Amygdala (tissue), 56 donors: ENCODE measurements around the gene GLUD1.
"Not testable (repeated sequence)": the region's sequence is repeated elsewhere in the genome, so short reads cannot be mapped to it uniquely, and the experiment has no call there.

Experiments used
- DNase-seq, 56 donors: peaks; one replicate each; lab custom pipeline; 2025; lab: John Stamatoyannopoulos, UW

Gene GLUD1

DNA sequence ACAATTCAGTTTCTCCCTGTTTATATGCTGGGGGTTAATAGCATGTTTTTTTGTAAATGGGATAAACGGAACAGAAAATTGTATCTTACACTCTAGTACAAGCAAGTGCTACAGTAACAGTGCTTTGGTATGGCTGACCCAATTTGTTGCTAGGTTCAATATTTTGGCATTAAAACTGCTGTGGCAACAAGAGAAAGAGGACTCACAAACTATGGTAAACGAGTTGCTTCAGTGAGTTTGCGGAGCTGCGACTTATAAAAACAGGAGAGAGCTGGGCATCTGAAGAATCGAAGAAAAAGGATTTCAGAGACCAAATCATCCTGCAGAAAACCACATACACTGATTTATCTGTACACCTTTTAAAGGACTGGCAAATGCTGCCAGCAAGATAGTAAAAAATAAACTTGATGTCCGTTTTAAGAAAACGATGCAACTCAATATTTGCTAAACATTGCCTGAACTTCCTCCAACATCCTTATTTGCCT is 2.2 kb downstream of the GLUD1 start:
- no peak for DNase-seq

GRCh38 chr10:87090779-87091178 is 3.9 kb downstream of the GLUD1 start:
- no peak for DNase-seq

DNA sequence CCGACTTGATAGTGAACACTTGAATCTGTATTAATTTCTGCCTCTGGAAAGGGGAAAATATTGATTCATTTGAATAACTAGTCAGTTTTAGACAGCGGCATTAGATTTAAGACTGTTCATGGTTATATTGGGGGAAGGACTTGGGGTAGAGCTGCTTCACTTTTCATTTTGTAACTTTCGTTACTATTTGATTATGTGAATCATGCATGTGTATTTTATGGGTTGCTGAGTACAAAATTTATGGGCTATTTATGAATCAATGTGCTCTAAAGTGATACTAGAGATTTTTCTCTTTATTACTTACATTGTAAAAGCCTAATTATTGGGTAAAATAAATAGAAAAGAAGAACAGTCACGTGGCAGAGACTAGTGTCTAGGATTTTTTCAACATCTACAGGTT is 4.9 kb downstream of the GLUD1 start:
- no peak for DNase-seq

- DNase-seq: no peak
Observed at GRCh38 chr10:87085537-87085936, 9.1 kb downstream of the GLUD1 start.

DNA sequence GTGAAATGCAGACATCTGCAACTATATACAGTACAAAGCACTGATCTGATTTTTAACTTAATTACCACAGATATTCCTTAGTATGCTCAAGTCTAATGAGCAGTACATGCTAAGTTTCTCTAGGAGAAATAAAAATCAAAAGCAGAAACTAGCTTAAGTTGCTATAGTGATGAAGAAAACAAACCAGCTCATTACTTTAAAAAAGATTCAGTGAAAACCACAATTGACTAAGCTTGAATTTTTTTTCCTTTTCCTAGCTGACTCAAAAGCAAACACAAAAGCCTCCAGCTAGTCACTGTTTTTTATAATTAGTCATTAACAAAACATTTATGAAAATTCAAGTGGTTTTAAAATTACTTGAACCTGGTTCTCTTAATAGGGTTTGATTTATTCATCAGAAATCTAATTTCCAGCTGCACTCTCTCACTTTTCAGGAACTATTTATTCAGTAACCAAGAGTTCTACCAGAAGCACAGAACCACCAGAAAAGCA is 10.3 kb downstream of the GLUD1 start:
- DNase-seq: not testable (repeated sequence)

DNA sequence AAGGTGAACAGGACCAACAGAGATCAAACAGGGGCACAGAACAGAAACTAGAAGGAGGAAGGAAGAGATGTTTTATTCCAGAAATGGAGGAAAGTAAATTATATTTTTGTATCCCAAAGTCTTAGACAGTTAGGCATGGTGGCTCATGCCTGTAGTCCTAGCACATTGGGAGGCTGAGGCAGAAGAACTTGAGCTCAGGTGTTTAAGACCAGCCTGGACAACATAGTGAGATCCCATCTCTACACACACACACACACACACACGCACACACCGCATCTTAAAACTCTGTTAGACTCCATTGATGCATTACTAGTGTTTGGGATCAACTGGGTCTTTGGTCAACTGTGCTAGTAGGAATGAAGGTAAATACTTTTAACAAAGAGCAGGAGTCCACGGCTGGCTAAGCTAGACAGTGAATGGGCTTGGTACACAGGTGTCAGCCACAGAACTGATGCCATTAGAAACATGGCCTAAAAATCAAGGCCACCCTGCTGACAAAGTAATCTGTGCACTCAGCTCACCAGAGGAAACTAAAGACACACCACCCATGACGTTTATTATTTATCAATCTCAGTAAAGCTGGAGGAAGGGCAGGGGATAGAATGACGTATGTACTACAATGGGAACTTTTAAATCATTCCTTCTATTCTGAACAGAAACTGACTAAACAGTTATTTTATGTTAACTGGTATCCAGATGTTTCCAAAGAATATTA is 10.9 kb downstream of the GLUD1 start:
- DNase-seq: not testable (repeated sequence)

DNA sequence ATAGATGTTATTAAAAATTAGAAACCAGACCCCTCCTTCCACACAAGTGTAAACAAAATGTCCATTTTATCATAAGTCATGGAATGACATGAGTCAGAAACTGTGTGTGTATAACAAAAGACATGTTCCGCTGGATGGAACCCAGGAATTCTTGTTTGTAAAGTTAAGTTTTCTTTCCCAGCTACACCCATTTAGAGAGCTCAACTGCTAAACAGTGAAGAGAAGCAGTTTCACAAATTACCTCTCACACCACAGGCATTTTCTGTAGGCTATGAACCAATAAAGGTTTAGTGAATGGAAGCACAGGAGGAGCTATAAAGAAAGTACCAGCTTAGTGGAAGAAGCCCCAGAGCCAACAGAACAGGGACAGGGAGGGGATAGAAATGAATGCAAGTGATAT is 12.4 kb downstream of the GLUD1 start:
- DNase-seq: not testable (repeated sequence)

DNA sequence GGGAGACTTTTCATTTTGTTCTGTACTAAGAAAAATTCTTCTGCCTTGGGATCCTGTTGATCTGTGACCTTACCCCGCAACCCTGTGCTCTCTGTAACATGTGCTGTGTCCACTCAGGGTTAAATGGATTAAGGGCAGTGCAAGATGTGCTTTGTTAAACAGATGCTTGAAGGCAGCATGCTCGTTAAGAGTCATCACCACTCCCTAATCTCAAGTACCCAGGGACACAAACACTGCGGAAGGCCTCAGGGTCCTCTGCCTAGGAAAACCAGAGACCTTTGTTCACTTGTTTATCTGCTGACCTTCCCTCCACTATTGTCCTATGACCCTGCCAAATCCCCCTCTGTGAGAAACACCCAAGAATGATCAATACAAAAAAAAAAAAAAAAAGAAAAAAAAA is 13.1 kb downstream of the GLUD1 start:
- DNase-seq: not testable (repeated sequence)

- DNase-seq: not testable (repeated sequence)
Observed at GRCh38 chr10:87080621-87081020, 14.0 kb downstream of the GLUD1 start.

DNA sequence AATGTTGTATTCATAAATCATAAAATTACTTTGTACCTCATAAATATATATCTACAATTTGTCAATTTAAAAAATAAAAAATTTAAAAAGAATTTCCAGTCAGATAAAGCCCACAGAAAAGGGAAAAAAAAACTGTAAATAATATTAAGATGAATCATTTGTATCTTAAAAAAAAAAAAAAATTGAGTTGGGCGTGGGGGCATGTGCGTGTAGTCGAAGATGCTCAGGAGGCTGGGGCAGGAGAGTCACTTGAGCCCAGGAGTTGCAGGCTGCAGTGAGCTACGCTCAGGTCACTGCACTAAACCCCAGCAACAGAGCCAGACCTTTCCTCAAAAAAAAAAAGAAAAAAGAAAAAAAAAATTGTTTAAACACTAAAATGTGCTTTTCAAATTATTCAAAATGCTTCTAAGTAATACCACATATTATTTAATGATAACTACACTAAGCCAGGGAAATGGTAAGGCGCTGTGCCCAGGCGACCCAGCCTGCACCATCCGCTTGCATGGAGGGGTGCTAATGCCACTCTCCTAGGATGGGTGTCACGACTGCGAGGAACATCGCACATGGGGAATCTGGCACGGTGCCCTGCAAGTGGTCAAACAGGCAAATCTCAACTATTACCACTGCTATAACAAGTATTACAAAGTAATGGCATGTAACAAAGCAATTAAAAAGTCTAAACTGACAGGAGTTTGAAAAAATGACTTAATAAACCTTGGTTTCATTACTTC is 15.4 kb downstream of the GLUD1 start:
- no peak for DNase-seq

GRCh38 chr10:87076421-87076820 is 18.2 kb downstream of the GLUD1 start:
- DNase-seq: not testable (repeated sequence)

DNA sequence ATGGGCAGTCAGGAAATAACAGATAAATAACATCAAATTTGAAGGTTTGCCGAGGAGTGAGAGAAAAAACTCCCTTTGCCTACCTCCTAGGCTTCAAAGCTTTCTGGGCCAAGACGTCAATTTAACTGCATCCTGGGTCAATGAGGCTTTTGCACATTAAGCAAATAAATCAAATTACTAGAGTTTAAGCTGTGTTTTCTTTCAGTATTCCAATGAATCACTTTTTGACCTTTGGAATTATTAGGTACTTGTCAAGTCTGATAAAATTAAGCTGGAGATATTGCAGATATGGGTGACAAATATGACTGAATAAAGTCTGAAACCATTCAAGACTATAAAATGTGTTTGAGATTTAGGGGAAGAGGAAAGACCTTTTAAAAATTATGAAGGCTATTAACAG is 22.2 kb downstream of the GLUD1 start:
- DNase-seq: no peak

DNA sequence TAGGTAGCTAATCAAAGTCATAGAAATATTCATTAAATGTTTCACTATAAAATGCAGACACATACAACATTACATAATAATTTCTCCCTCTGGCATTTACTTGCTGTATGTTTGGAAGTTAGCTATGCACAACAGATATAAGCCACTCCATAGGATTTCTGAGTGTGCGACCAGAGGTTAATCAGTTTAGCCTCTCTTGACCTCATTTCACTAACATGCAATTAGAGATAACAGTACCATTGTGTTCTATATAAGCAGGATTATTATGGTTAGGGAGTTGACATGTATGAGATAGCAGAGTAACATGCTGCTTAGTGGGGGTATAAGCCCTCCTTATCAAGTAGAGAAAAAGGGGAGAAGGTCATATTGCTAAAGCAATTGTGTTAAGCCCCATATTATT is 26.4 kb downstream of the GLUD1 start:
- no peak for DNase-seq

DNA sequence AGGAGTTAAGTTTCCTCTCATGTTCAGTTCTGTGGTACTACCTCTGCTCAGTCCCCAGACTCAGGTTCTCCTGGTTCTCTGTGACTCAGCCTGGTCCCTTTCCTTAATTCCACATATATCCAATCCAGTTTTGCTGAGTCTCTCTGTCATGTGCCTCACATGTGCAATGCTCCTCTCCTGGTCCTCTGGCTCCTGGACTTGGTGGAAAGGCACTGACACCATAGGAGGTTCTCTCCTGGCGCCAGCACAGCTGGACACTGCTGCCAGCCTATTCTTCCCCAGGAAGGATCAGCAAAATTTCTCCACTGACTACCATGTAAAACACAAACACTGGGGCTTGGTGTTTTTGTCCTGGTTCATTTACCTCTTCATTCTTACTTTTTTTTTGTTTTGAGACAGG is 27.8 kb downstream of the GLUD1 start:
- DNase-seq: no peak

- DNase-seq: no peak
Observed at GRCh38 chr10:87066178-87066577, 28.5 kb downstream of the GLUD1 start.

DNA sequence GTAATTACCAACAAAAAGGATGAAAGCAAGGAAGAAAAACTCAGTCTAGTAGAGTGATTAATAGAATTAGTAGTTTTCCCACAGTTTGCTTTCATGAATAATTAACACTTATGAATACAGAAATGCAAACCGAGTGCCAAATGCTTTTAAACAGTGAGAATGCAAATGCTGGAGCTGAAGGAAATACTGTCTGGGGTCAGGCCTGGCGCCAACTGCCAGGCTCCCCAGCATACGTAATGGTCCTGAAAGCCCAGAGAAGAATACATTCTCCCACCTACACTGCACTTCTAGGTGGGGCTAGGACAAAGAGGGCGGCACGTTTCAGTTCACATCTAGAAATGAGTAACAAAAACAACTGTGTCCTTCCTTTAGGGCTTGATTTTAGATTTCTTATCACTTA is 30.0 kb downstream of the GLUD1 start:
- DNase-seq: peak in 36 of 56 donors; percentile 6 to 79 (median 29)

DNA sequence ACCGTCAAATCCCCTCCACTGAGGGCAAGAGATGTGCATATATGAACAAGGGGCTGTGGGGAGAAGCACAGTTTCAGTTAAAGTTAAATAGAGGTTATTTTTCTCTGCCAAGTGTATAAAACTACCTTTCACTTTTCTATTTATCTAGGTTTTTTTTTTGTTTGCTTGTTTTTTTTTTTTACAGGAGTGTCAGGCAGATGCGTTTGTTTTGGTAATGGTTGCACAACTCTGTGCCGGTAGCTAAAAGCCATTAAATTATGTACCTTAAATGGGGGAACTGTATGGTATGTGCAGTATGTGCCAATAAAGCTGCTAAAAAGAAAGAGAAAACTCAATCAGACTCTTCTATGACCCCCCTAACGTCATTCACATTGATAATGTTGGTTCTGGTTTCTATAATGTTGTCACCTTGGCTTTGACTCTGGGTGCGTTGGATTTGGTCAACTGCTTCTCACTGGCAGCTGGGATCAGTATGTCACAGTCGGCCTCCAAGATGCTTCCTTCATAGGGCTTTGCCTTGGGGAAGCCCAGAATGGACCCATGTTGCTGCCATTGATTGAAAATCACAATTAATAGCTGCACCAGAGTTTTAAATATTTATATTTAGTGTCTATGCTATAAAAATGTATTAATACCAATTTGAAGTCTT is 34.2 kb downstream of the GLUD1 start:
- no peak for DNase-seq

DNA sequence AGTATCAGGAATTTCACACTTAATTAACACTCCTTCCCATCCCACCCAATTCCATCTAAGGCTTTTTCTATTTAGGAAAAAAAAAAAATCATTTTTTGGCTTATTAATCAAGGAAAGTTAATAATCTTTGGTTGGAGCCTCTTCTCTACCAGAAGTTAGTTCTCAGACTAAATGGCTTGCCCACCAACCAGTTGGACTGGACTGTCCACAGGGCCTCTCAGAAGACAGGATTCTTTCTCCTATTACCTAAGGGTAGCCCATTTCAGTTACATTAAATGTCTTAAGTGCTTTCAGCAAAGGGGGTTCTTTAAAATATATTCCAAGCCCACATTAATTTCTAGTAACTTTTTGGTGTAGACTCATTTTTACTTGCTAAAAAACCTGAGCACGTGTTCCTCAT is 35.2 kb downstream of the GLUD1 start:
- DNase-seq: no peak

- DNase-seq: no peak
Observed at GRCh38 chr10:87058171-87058570, 36.5 kb downstream of the GLUD1 start.

- DNase-seq: peak in 7 of 56 donors; percentile 6 to 42 (median 16)
Observed at GRCh38 chr10:87054373-87055295, 40.0 kb downstream of the GLUD1 start.
